NCI-H1694 (cell line): ENCODE results near the gene FERMT2.

Experiments used
- DNase-seq: peaks from one replicate; lab custom pipeline; 2025; lab: John Stamatoyannopoulos, UW

FERMT2 gene, protein sequence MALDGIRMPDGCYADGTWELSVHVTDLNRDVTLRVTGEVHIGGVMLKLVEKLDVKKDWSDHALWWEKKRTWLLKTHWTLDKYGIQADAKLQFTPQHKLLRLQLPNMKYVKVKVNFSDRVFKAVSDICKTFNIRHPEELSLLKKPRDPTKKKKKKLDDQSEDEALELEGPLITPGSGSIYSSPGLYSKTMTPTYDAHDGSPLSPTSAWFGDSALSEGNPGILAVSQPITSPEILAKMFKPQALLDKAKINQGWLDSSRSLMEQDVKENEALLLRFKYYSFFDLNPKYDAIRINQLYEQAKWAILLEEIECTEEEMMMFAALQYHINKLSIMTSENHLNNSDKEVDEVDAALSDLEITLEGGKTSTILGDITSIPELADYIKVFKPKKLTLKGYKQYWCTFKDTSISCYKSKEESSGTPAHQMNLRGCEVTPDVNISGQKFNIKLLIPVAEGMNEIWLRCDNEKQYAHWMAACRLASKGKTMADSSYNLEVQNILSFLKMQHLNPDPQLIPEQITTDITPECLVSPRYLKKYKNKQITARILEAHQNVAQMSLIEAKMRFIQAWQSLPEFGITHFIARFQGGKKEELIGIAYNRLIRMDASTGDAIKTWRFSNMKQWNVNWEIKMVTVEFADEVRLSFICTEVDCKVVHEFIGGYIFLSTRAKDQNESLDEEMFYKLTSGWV

DNA sequence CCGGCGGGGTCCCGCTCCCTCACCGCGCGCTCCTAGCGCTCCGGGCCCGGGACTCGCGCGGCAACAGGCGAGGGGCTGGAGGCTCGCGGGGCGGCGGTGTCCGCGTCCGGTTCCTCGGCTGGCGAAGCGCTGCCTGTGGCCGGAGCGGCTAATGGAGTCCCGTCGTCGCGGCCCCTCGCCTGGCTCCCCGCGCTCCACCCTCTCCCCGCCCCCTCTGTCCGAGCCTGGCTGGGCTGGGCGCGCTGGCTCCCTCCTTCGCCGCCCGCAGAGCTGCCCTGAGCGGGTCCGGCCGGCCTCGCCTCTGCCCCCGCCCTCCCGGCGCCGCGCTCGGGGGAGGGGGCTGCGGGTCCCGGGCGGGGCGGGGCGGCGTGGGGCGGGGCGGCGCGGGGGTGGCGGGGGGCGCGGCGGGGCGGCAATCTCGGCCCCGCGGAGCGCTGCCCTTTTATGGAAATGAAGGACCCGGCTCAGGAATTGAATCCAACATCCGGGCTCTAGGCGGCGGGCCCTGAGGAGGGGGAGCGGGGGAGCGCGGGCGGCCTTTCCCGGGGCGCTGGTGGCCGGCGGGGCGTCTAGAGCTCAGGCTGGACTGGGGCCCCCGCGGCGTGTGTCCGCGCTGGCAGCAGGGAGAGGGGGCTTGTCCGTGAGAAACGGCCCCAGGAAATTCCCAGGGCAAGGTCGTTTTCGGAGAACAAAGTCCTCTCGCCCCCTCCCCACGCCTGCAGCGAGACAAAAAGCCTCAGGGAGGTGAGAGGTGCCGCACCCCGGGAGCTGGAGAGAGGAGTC, at the start of gene FERMT2:
TSS of gene FERMT2 (minus strand) at position 153 of the 783 bp plus-strand sequence. CDS start 482 bp downstream, outside the sequence.
- DNase-seq: peak; percentile 62

GRCh38 chr14:52998376-52999015, 47.6 kb upstream of the FERMT2 start:
- no peak for DNase-seq

- DNase-seq: no peak
Observed at GRCh38 chr14:52996493-52996892, 45.6 kb upstream of the FERMT2 start.

DNA sequence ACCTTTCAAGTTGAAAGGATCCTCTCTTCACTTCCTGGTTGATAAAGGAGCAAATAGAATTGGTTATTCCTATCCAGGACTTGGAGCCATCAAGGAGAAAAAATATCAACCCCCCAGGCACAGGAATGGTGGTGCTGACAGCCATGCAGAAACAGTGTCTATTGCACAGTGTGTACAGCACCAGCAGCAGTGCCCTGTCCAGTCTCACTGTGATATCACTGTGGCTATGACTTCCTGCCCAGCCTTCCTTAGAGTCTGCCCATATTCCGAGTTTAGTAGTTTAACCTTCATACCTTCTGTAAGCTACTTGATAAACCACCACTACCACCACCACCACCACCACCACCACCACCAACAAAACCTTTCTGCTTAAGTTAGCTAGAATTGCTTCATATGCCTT, 45.1 kb upstream of the FERMT2 start:
- no peak for DNase-seq

GRCh38 chr14:52992236-52992870, 41.5 kb upstream of the FERMT2 start:
- no peak for DNase-seq

GRCh38 chr14:52988139-52988538, 37.3 kb upstream of the FERMT2 start:
- DNase-seq: no peak

- DNase-seq: peak; percentile 8
Observed at GRCh38 chr14:52987514-52987913, 36.7 kb upstream of the FERMT2 start.

- DNase-seq: no peak
Observed at GRCh38 chr14:52987042-52987441, 36.2 kb upstream of the FERMT2 start.

DNA sequence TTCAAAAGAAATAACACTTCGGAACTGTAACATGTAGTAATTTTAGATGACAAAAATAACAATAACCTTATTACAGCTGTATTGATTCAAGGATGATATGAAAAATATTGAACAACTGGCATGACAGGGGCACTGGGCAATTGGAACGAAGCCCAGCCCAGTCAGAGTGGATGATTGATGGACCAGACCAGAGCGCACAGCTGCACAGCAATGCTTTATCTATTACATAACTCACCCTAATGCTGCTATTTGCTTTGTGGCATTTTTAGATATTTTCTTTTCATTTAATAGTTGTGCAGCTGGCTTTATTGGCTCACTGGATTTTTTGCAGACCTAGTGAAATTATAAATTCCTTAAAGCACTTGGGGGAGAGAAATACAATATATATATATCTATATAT, 26.9 kb upstream of the FERMT2 start:
- peak; percentile 31 for DNase-seq

DNA sequence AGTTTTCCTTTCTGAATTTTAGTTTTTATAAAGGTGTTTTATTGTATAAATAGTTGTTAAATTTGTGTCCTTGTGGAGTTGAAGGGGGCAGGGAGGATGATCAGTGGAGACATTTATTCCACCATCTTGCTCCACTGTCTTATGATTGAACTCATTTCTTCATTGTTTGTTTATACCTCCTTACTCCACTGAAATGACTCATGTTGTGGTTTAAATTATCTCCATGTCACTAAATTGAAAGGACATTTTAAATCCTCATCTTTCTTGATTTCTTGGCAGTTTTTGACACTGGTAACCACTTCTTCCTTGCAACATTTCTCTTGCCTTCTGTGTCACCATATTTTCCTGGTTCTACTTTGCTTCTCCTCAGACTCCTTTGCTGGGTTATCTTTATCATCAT, 23.6 kb upstream of the FERMT2 start:
- DNase-seq: no peak

DNA sequence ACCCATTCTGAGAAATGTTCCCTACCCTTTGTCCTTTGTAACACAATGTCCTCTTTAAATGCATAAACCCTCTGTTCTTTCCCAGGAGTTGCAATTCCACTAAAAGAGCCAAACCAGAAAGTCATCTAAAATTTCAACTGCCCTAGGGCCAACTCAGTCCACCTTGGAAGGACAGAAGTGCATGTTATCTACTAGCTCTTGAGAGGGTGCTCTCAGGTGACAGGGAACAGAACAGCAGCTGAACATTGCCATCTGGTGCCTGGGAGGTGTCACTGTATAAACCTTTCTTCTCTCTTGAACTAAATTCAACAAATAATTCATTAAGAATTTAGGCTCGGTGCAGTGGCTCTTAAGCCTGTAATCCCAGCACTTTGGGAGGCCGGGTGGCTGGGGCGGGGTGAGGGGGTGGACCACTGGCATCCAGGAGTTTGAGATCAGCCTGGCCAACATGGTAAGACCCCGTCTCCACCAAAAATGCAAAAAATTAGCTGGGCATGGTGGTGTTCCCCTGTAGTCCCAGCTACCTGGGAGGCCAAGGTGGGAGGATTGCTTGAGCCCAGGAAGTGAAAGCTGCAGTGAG, 10.3 kb upstream of the FERMT2 start:
- DNase-seq: peak; percentile 25

DNA sequence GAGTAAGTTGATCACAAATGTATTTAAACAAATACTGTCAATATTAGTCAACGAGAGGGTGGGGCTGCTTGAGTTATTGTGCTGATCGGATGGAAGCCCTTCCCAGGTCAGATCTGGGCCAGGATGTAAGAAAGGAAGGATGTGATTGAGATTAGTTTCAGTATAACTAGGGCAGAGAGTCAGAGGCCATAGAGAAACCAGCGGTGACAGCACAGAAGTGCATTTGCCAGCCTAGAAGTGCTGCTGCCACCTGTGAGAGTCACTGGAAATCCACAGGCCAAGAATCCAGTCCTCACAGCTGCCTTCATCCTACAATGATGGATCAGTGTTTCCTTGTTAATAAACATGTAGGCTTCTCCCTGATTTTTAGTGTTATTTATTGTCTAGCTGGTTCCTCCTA, 9.8 kb upstream of the FERMT2 start:
- DNase-seq: no peak

DNA sequence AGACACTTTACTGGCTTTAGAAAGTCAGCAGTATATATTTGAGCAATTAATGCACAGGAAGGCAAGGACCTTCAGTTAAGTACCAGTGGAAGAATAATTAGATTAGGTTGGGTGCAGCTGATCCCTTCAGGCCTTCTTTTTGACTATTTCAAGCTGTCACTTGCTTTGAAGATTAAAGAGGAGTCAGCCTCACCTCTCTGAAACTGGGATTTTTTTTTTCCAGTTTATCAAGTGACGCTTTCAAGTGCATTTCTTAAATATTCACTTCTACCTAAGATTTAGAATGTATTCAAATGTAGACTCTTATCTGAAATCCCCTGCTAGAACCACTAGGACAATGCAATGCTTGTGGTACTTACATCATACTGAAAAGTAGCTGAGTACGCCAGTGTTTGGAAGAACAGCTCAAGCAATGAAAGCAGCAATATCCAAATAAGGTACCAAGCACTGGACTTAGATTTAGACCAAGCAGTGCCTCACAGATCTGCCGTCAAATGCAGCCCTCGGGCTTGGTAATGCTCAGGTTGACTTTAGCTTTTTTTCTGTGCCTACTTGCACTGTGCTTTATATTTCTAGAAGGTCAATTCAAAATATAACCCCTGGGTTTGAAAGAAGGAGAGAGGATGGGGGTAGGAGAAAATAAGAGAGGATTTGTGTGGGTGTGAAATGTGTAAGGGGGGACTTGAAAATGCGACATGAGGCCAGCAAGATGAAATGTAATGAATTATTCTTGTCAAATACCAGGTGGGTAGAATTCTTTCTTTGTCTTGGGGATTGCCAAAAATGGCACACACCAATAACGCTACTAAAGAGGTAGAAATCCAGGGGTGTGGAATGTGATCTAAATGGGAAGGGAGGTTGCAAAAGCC, 3.7 kb upstream of the FERMT2 start:
- DNase-seq: no peak

DNA sequence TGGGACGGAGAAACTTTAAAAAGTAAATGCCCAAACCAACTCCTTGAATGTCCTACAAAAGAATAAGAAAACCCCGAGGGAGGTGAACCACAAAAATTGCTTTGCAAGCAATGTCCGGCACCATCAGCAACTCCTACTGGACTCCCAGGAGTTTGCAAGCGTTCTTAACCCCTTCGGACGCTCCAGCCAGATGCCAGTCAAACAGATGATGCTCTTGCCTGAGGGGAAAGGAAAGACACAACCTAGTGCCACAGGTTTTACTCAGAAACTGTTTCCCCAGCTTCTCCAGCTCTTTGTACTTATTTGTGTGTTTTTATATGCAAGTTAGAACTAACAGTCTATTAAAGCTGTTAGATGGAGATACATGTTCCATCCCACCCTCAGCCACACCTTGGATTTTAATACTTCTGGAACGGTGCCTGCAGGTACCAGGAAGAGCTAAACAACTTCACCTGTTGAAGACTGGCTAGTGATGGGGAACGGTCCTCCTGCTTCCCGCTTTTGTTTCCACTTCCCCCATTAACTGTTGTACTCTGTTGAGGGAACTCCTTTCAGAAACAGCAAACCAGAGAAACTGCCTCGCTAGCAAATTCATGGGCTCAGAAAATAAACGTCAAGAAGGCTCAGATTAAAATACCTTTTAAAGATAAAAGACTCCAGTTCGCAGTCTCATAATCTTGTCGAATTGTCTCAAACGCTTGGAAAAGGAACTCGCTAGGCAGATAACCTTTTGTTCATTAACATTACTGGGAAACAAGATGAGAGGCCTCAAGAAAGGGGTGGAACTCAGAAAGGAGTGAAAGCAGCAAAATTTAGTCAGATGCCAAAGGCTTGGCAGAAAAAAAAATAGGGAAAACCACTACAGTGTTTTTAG, 1.1 kb upstream of the FERMT2 start:
- DNase-seq: no peak

- peak; percentile 61 for DNase-seq
Observed at GRCh38 chr14:52950410-52950897, 396 bp downstream of the FERMT2 start.

- no peak for DNase-seq
Observed at GRCh38 chr14:52949711-52950409, 990 bp downstream of the FERMT2 start.

GRCh38 chr14:52949249-52949648, 1.6 kb downstream of the FERMT2 start:
- no peak for DNase-seq

DNA sequence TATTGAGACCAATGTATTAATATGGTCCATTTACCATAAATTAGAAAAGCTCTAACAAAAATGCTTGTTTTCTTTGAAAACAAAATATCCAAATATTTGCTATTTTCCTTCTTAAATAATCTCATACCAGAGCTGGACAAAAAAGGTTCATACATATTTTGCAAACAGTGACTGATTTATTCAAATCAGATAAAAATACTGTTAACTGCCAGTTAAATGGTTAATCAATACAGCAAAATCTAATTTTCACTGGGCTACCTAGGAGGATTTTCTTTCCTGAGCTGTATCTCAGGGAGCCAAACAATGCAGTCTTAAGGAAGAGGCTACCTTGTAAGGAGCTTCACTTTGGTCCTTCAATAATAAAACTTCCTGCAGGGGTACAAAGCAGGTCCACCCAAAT, 2.0 kb downstream of the FERMT2 start:
- DNase-seq: no peak

DNA sequence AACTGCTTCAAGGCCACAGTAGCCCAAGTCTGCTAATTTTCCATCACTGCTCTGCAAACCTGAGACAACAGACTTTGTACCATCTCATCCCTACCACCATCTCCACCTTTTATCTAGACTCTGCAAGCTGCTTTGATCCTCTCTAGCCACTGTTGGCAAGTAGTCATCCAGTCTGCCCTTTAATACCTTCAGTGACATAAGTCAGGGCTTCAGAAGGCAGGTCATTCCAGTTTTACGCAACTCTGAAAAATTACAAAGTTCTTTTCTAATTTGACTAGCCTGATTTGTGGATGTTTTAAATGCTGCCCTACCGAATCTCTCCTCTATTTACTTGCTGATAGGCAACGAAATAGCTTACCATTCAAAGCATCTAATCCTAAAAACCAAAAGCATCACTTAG, 2.8 kb downstream of the FERMT2 start:
- no peak for DNase-seq
